K562 (cell line): ENCODE results near the gene SLC9A7. TPM values are rescaled to one million over a fixed set of nuclear protein-coding genes. Genes with fewer than 3 reads are reported as not detected.

Experiments used
- ATAC-seq: fragments of 200-7000 bp; cut with Tn5 transposase; 3 replicates; pipeline ENCODE4 v1.9.1; 2020; ENCODE audit warnings: moderate library complexity
- BruUV-seq: library from RNA; stranded (reverse); fragments of 400-500 nt; replicated peaks from 2 replicates; lab custom pipeline; 2021; lab: Mats Ljungman, UMichigan
- CTCF ChIA-PET: fragments of 300-600 bp; formaldehyde crosslinking; extraction: SDS; loops from one replicate; lab custom pipeline; 2021; ENCODE audit warnings: low intra/inter-chr PET ratio; lab: Yijun Ruan, JAX
- POLR2A ChIA-PET: fragments of 300-600, 350-650 bp; sonication (Branson Sonifier 250); formaldehyde crosslinking; extraction: SDS; loops from one replicate; lab custom pipeline; 2021; ENCODE audit warnings: antibody characterized with exemption, inconsistent platforms; lab: Yijun Ruan, JAX
- DNase-seq, 4 experiments: peaks; one replicate each; pipeline versions ENCODE4 v3.0.0 to v3.0.0-alpha.2; 2011 to 2018; ENCODE audit warnings: low spot score in 3 of 4, mixed read lengths in 3 of 4; ENCODE audit errors: extremely low read depth in 1 of 4
- FAIRE-seq: peaks from 2 replicates; lab custom pipeline; 2011; peaks lifted over from hg19 to GRCh38; lab: Jason Lieb, UNC
- H2AFZ ChIP-seq: 2 replicates; pipeline ENCODE4 v1.6.0; 2011; ENCODE audit warnings: low read depth, low read length, control low read depth, inconsistent platforms
- H3K27ac ChIP-seq: fragments of 200-600 bp; 3 replicates; pipeline ENCODE4 v1.8.0; 2011; ENCODE audit warnings: low read depth, mild to moderate bottlenecking, control low read depth, inconsistent platforms, low read length, moderate library complexity, mixed read lengths; ENCODE audit errors: extremely low read depth
- H3K27me3 ChIP-seq, 2 experiments: fragments of 300-600 bp in 1 of 2; 2 replicates in 1 of 2; 3 replicates in 1 of 2; pipeline versions ENCODE4 v1.6.0 to v1.8.0; 2011; ENCODE audit warnings: inconsistent platforms in 2 of 2, low read length in 2 of 2, mild to moderate bottlenecking in 1 of 2, mixed read lengths in 1 of 2, moderate library complexity in 1 of 2; ENCODE audit not compliant: control insufficient read depth in 2 of 2, insufficient read depth in 2 of 2
- H3K36me3 ChIP-seq: fragments of 300-600 bp; 3 replicates; pipeline ENCODE4 v1.8.0; 2011; ENCODE audit warnings: mild to moderate bottlenecking, low read length, inconsistent platforms; ENCODE audit not compliant: control insufficient read depth, insufficient read depth
- H3K4me1 ChIP-seq, 2 experiments: fragments of 200-600 bp in 1 of 2; replicated peaks in 1 of 2; 2 replicates in 1 of 2; 3 replicates in 1 of 2; pipeline versions ENCODE4 v1.5.1 to v1.8.0; 2011; ENCODE audit warnings: inconsistent platforms in 2 of 2, low read length in 2 of 2, mild to moderate bottlenecking in 1 of 2, mixed read lengths in 1 of 2, moderate library complexity in 1 of 2; ENCODE audit not compliant: control insufficient read depth in 2 of 2, insufficient read depth in 2 of 2
- H3K4me2 ChIP-seq: 2 replicates; pipeline ENCODE4 v1.6.1; 2011; ENCODE audit warnings: low read length, control low read depth, inconsistent platforms, mixed read lengths; ENCODE audit not compliant: insufficient read depth
- H3K4me3 ChIP-seq: fragments of 200-600 bp; sonication (generic), shearing (Covaris generic); 2 replicates; pipeline ENCODE4 v1.5.1; 2016; ENCODE audit warnings: control low read depth, inconsistent platforms
- H3K79me2 ChIP-seq: fragments of 200-600 bp; 3 replicates; pipeline ENCODE4 v1.8.0; 2011; ENCODE audit warnings: low read length, inconsistent platforms; ENCODE audit not compliant: control insufficient read depth, insufficient read depth
- H3K9ac ChIP-seq, 2 experiments: 2 replicates each; pipeline versions ENCODE4 v1.6.0 to v1.6.1; 2011; ENCODE audit warnings: low read depth in 2 of 2, low read length in 2 of 2, control low read depth in 1 of 2, inconsistent platforms in 1 of 2, mild to moderate bottlenecking in 1 of 2, mixed read lengths in 1 of 2; ENCODE audit not compliant: insufficient read depth in 1 of 2
- H3K9me1 ChIP-seq: one replicate; pipeline ENCODE4 v1.6.0; 2011; ENCODE audit warnings: inconsistent platforms, mild to moderate bottlenecking, low read length, moderate library complexity; ENCODE audit not compliant: control insufficient read depth, insufficient read depth
- H3K9me3 ChIP-seq: replicated peaks from 2 replicates; pipeline ENCODE4 v1.5.1; 2011; ENCODE audit warnings: low read depth, low read length, inconsistent platforms; ENCODE audit not compliant: control insufficient read depth, insufficient read depth
- H4K20me1 ChIP-seq: replicated peaks from 2 replicates; pipeline ENCODE4 v1.6.1; 2011; ENCODE audit warnings: low read length, inconsistent platforms, mixed read lengths; ENCODE audit not compliant: control insufficient read depth, insufficient read depth
- ATF2 ChIP-seq: sonication (generic); formaldehyde crosslinking; IDR thresholded peaks from 2 replicates; pipeline ENCODE4 v1.8.1; 2022; ENCODE audit warnings: missing genetic modification reagents
- E4F1 ChIP-seq: fragments of 250-450 bp; sonication (Bioruptor Pico); IDR thresholded peaks from 2 replicates; pipeline ENCODE4 v1.5.0; 2021; ENCODE audit warnings: mild to moderate bottlenecking, borderline replicate concordance
- ESRRA ChIP-seq: fragments of 450-650 bp; IDR thresholded peaks from 2 replicates; pipeline ENCODE4 v1.6.1; 2014; ENCODE audit warnings: low read depth, mild to moderate bottlenecking, moderate library complexity, borderline replicate concordance
- ETS1 ChIP-seq: conservative IDR thresholded peaks from 2 replicates; pipeline ENCODE4 v1.6.1; 2011; ENCODE audit warnings: low read depth, mild to moderate bottlenecking, low read length; ENCODE audit not compliant: control insufficient read depth
- MED1 ChIP-seq: sonication (generic); formaldehyde crosslinking; IDR thresholded peaks from 2 replicates; pipeline ENCODE4 v1.8.1; 2023; ENCODE audit warnings: missing genetic modification reagents, borderline replicate concordance
- NCOA1 ChIP-seq: fragments of 450-650 bp; IDR thresholded peaks from 2 replicates; pipeline ENCODE4 v1.6.1; 2016; ENCODE audit warnings: low read depth
- POLR2AphosphoS2 ChIP-seq: IDR thresholded peaks from 2 replicates; pipeline ENCODE4 v1.6.1; 2012; ENCODE audit warnings: low read length, improper control_type of control experiment
- RBM14 ChIP-seq: fragments of 200-400 bp; formaldehyde crosslinking; IDR thresholded peaks from 2 replicates; pipeline ENCODE4 v1.6.1; 2018; ENCODE audit warnings: low read depth, mild to moderate bottlenecking, low read length, moderate library complexity, borderline replicate concordance; ENCODE audit not compliant: insufficient read depth
- TCF7 ChIP-seq: sonication (generic); IDR thresholded peaks from 2 replicates; pipeline ENCODE4 v1.6.1; 2016; ENCODE audit warnings: antibody characterized with exemption, borderline replicate concordance
- ZNF12 ChIP-seq: sonication (generic); formaldehyde crosslinking; IDR thresholded peaks from 2 replicates; pipeline ENCODE4 v1.4.0; 2020; ENCODE audit warnings: mild to moderate bottlenecking, missing genetic modification reagents
- ZNF280A ChIP-seq: fragments of 450-650 bp; IDR thresholded peaks from 2 replicates; pipeline ENCODE4 v1.6.1; 2018; ENCODE audit warnings: mild to moderate bottlenecking, low read depth; ENCODE audit not compliant: partially characterized antibody
- WGBS: fragments of 100-300 bp; shearing (Covaris generic); methylation state at CpG from one replicate; pipeline ENCODE4 v1.1.6; 2016; ENCODE audit warnings: low coverage, mixed read lengths; ENCODE audit not compliant: insufficient coverage; ENCODE audit errors: missing lambda C conversion rate; 5-methylcytosine and 5-hydroxymethylcytosine counted together
- in situ Hi-C: fragments of 300-500 bp; cut with MboI; formaldehyde crosslinking; loops from 4 replicates; pipeline ENCODE4 v1.15.0; 2018; ENCODE audit warnings: inconsistent platforms, mixed read lengths
- intact Hi-C: fragments of 100-400 bp; cut with micrococcal nuclease; formaldehyde crosslinking; loops from 2 replicates; pipeline ENCODE4 v1.14.2; 2022
- polyA plus RNA-seq, 8 experiments: library from polyadenylated mRNA; depleted of rRNA in 4 of 8; stranded (reverse) in 5 of 8; unstranded in 3 of 8; fragments of >200 nt; fragmentation: Nextera tagmentation in 2 of 8; fragmentation: Illumina TruSeq in 1 of 8; extraction: Ambion mirVana in 2 of 8; extraction: Trizol in 1 of 8; gene quantifications; 2 replicates each; pipeline versions ENCODE4 v1.2.1 to v1.2.3, GENCODE V29; 2011 to 2014; ENCODE audit warnings: inconsistent platforms in 1 of 8, missing spikeins in 1 of 8
- total RNA-seq, 7 experiments: library from RNA; depleted of rRNA in 6 of 7; stranded (reverse); fragments of >200 nt in 6 of 7; fragmentation: Illumina TruSeq in 2 of 7; extraction: Trizol in 2 of 7; gene quantifications; 2 replicates each; pipeline versions ENCODE4 v1.2.1 to v1.2.3, GENCODE V29; 2011 to 2021; ENCODE audit warnings: low replicate concordance in 1 of 7

Gene SLC9A7
- total and polyA plus RNA-seq, 9 of the 15 experiments (the other 6 are each of a cell fraction or from before 2014, with no cell fraction given) = 0.04 to 0.13 (median 0.09) TPM; not detected in 5

GRCh38 chrX:46636223-46636622, 122.7 kb downstream of the SLC9A7 start:
- H3K4me3 ChIP-seq = no peak overlapping the region
- no peak for ATAC-seq
- H3K4me2 ChIP-seq = no peak overlapping the region
- H2AFZ ChIP-seq = no peak overlapping the region
- in situ Hi-C loops (no loop called here), intact Hi-C loops (no loop called here)
- no peak overlapping the region for H3K27ac ChIP-seq
- no peaks in the 10 kb centered on the region for H3K27me3 ChIP-seq
- H3K4me1 ChIP-seq = no peaks in the 10 kb centered on the region
- H3K36me3 ChIP-seq = no peaks in the 10 kb centered on the region
- FAIRE-seq = no peak
- no peaks in the 10 kb centered on the region for H3K79me2 ChIP-seq
- ChIA-PET POLR2A (no interaction called here), CTCF (no interaction called here)
- BruUV-seq = no TSS peak
- 3% methylated on average over 6 of the region's 6 CpGs for WGBS
- H3K9me3 ChIP-seq = no peaks in the 10 kb centered on the region
- DNase-seq = no peak
- H3K9ac ChIP-seq = no peak overlapping the region
- H3K9me1 ChIP-seq = no peaks in the 10 kb centered on the region
- no peak for TF ChIP-seq ZNF280A
- TF ChIP-seq ZNF12 (CRISPR knock-in tag) = no peak
- no peak for TF ChIP-seq POLR2AphosphoS2
- no peak for TF ChIP-seq RBM14
- no peak for TF ChIP-seq ATF2 (CRISPR knock-in tag)
- TF ChIP-seq E4F1 = no peak
- no peak for TF ChIP-seq NCOA1
- TF ChIP-seq ESRRA = no peak
- no peak for TF ChIP-seq TCF7
- no peak for TF ChIP-seq MED1 (CRISPR knock-in tag)
- TF ChIP-seq ETS1 = no peak
- H4K20me1 ChIP-seq = no peaks in the 10 kb centered on the region
